HS-27A (cell line): Measurements from ENCODE around the gene FAT2.

Source experiments
- DNase-seq: peaks from one replicate; pipeline ENCODE4 v3.0.0-alpha.2; 2012; ENCODE audit warnings: low read depth, missing footprints

Gene FAT2

DNA sequence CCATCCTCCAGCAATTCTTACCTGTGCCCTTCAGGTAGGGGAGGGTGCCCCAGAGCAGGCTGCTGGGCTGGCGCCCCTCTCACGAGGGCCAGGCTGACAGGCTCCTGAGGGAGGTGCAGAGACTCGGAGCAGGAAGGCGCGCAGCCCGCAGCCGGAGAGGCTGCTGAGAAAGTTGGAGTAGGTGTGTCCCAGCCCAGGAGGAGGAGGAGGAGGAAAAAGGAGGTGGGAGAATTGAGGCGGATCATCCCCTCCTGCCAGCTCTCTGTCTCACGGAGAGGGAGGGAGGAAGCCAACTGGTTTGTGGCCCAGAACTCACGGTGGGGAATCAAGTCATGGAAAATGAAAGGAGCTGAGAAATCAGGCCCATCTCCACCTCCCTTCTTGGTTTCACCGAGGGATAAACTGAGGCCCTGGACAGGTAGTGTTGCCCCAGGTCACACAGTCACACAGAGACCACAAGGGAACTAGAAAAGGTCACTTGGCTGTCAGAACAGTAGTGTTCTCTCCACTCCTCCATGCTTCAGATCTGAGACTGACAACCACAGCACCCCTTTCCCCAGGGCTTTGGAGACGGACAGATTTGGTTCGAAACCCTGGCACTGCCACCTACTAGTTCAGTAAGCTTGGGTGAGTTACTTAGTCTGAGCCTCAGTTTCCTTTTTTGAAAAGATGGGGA, at the start of gene FAT2:
FAT2 (minus strand) TSS at position 188 of the 676 bp plus-strand sequence. CDS start 22,400 bp downstream, outside the sequence.
- DNase-seq, result no peak

- no peak for DNase-seq
Measured at GRCh38 chr5:151638619-151639018, 47.5 kb upstream of the FAT2 start.

DNA sequence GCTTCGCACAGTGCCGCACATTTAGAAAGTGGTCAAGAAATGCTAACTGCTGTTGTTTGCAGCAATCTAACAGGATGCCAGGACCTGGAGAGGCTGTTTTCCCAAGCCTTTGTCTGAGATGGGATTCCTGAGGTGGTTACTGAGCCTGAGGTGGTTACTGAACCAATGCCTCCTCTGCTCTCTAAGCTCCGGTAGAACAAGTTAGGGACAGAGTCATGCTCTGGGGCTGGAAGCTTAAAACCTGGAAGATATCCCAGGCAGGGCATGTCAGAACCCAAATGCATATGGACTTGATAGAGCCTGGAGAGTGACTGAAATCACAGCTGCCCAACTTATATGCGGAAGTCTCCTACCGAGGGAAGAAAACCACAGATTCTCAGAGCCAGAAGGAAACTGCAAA, 46.5 kb upstream of the FAT2 start:
- DNase-seq, result no peak

DNA sequence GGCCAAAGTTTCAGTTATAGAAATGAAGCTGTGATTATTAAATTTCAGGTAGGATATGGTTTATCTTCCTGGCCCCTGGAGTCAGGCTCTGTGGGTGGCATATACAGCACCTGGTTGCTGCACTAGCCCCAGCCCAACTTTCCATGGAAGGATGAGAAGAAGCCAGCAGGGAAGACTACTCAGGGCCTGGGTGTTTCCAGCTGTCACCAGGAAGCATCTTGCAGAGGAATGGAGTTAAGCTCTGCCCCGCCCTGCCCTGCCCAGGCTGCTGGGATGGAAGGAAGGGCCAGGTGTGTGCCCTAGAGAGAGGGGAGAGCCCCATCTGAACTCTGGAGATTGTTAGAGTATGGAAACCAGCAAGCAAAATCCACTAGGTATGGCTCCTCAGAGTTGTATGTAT, 42.8 kb upstream of the FAT2 start:
- DNase-seq, result no peak

- no peak for DNase-seq
Measured at GRCh38 chr5:151632941-151633340, 41.8 kb upstream of the FAT2 start.

DNA sequence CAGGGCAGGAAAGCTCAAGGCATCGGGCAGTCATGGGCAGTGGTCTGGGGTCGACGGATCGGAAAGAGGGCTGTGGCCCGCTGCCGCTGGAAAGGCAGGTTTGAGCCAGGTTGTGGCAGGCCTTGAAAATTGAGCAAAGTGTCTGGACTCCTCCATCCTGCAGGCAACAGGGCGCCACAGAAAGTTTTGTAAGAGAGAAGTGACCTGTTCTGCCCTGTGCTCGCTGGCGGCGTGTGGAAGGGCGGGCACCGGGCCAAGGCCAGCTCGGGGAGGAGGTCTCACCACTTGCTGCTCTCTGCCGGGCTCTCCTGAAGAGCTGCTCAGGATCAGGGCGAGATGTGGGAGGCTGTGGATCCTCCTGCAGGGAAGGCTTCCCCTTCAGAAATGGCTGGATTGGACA, 41.4 kb upstream of the FAT2 start:
- no peak for DNase-seq

GRCh38 chr5:151631941-151632340, 40.8 kb upstream of the FAT2 start:
- no peak for DNase-seq

DNA sequence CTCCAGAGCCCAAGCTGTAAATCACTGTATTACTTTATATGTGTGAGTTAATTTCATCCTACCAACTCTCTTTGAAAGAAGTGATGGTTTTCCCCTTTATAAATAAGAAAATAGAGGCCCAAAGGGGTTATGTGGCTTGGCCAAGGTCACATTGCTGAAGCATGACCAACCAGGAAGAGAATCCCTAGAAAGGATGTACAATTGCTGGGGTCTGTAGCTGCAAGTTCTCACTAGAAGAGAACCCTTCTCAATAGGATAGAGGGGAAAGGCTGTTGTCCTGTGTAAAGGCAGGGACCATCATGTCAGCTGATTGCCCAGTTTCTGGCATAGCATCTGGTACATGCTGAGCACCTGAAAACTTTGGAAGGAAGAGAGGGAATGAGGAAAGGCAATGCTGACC, 39.0 kb upstream of the FAT2 start:
- no peak for DNase-seq

- DNase-seq, result no peak
Measured at GRCh38 chr5:151628112-151628823, 37.1 kb upstream of the FAT2 start.

DNA sequence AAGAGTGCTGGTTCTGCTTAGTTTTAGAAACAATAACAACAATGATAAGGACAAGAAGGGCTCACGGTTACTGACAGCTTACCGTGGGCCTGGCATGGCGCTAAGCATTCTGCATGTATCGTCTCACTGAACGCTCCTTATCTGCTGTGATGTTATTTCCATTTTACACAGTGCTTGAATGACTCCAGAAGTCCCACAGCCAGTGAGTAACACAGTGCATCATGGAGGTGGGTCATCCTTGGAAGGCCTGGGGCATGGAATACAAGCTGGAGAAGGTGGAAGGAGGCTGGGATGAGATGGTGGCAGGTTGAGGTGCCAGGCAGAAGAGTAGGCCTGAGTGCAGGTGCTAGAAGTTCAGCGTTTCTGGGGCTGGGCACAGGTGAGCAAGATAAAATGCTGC, 36.5 kb upstream of the FAT2 start:
- DNase-seq, result no peak

DNA sequence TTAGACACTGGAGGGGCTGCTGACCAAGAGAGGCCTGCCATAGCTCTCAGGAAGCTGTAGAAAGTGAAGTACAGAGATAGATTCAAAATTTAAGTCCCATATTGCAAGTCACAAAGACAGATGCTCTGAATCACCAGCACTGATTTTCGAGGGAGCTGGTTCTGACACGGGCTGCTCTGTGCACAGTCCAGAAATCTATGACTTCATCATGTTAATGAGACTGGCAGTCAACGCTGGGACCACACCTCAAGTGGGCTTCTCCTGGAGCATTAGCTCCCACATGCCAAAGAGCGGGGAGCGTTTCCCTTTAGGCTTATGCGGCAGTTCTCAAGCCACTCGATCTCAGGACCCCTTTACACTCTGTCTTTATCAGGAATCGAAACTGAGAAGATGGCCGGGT, 34.2 kb upstream of the FAT2 start:
- no peak for DNase-seq

- no peak for DNase-seq
Measured at GRCh38 chr5:151624476-151624875, 33.3 kb upstream of the FAT2 start.

DNA sequence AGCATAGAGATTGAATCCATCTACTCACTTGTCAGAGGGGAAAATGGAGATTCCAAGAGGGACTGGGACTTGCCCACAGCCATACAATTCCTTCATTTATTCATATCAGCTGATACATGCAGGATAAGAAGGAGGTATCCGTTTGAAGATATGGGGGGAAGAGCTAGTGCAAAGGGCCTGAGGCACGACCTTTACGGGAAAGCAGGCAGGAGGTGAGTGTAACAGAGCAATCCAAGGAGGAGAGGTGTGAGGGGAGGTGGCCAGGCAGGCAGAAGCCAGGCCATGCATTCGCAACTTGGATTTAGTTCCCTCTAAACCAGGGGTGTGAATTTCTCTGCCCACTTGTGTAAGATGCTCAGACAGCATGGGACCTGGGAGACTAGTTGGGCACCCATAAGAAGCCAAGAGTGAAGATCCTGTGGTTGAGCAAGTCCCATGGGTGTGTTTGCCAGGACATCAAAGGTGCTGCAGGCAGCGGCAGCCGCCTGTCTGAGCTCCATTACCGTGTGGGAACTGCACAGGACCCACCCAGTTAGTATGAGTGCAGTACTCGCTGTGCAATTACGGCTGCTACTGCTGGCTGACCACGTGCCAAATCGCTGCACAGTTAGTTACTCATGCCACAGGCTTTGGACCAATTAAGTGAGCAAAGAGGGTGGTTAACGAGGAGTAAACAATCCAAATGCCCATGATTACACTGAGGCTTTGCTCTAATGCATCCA, 31.4 kb upstream of the FAT2 start:
- no peak for DNase-seq

DNA sequence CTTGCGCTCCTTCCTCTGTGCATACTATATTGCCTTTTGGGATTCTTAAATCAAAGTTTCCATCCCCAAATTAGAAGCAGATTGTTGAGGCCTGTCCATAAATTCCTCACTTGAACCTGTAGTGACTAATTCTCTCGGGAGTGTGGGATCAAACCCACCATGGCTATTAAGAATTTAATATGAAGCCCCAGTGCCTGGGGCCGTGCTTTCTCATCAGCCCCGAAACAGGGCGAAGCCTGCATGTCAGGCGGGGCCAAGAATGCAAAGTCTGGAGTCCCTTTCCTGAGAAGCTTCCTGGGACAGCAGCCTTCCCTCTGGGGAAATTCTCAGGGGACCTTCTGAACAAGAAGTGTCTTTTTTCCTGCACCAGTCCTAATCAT, 29.3 kb upstream of the FAT2 start:
- DNase-seq, result no peak

DNA sequence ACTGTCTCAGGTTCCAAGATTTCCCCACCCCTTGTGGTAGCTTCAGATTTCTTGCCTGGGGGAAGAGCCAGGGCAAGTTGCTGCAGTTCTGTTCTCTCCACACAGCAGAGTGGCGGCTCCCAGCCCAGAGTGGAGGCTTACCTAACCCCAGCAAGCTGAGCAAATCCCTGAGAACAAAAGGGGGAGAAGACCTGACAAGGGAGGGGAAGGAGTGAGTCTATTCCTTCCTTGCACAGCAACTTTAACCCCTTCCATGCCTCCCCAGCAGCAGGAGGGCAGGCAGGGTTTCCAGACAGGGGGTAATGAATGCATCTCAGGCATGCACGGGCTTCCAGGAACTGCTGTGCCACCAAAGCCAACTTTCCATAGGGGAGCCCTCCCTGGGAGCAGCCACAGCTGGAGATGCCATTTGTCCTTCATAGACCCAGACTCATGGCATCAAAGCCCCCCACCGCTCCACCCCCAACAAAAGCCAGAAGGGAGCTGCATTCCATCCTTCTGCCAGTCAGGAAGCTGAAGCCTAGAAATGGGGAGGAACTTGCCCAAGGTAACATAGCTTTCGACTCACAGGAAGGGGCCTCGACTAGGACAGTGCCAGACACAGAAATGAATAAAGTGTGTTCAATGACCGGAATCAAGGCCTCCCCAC, 28.8 kb upstream of the FAT2 start:
- no peak for DNase-seq

GRCh38 chr5:151618907-151619306, 27.8 kb upstream of the FAT2 start:
- no peak for DNase-seq

DNA sequence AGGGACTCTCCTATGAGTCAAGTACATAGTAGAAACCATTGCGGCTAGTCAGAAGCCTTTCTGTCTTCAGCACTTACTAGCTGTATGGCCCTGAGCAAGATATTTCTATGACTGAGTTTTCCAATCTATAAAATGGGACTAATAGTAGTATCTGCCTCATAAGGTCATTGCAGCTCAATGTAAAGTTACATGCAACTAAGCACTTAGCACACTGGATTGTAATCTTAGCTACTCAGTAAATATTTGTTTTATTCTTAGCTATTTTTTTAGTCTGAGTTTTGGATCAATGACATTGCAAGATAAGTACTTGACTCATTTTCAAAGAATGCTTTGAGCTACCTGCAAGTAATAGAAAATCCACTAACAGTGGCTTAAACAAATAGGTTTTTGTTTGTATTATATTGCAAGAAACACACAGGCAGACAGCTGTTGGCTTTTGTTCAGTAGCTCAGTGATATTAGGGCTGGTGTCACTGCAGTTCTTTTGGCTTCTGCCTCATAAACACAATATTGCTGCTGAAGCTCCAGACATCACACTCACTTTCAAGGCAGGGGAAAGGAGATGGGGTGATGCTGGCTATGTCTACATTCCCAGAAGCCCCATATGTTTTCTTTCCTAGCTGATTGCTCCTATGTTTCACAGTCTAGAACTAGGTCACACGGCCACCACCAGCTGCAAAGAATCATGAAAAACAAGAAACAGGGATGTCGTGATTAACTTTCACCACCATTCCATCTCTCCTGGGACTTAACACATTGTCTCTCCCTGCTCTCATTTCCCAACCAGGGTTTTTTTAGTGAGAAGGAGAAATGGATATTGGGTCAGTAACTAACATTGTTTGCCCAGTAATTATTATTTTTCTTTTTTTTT, 26.9 kb upstream of the FAT2 start:
- DNase-seq, result no peak

- no peak for DNase-seq
Measured at GRCh38 chr5:151617383-151617840, 26.3 kb upstream of the FAT2 start.

- no peak for DNase-seq
Measured at GRCh38 chr5:151615431-151615830, 24.3 kb upstream of the FAT2 start.

GRCh38 chr5:151614565-151614964, 23.4 kb upstream of the FAT2 start:
- DNase-seq, result no peak

- no peak for DNase-seq
Measured at GRCh38 chr5:151612689-151613427, 21.7 kb upstream of the FAT2 start.
